Measurements from ENCODE around the gene ZNF485.

Gene ZNF485

GRCh38 chr10:43653746-43654145 is 47.5 kb downstream of the ZNF485 start:
- DNase-seq (ENCODE audit: insufficient read length, low spot score): no peak
- FAIRE-seq: no peak
- TF ChIP-seq SPI1 (IDR thresholded peaks at IDR 0.05; ENCODE audit: low read depth, low read length): no peak
- no peak for TF ChIP-seq TAF1 (IDR thresholded peaks at IDR 0.05; ENCODE audit: low read depth, low read length)
- no peak for TF ChIP-seq POLR2AphosphoS5 (IDR thresholded peaks at IDR 0.05; ENCODE audit: low read depth, low read length)
- no peak for TF ChIP-seq POU2F2 (IDR thresholded peaks at IDR 0.05; ENCODE audit: low read depth, low read length)
- TF ChIP-seq POLR2A (IDR thresholded peaks at IDR 0.05; ENCODE audit: low read depth, low read length): no peak
- TF ChIP-seq PAX5 (IDR thresholded peaks at IDR 0.05; ENCODE audit: insufficient read depth, low read length, severe bottlenecking): no peak

- FAIRE-seq: no peak
Observed at GRCh38 chr10:43655311-43655710, 49.1 kb downstream of the ZNF485 start.

GRCh38 chr10:43658227-43658626 is 52.0 kb downstream of the ZNF485 start:
- no peak for DNase-seq (ENCODE audit: insufficient read length, low spot score)
- no peak for FAIRE-seq
- TF ChIP-seq SPI1 (IDR thresholded peaks at IDR 0.05; ENCODE audit: low read depth, low read length): no peak
- no peak for TF ChIP-seq PAX5 (IDR thresholded peaks at IDR 0.05; ENCODE audit: insufficient read depth, low read length, severe bottlenecking)
- TF ChIP-seq POLR2A (IDR thresholded peaks at IDR 0.05; ENCODE audit: low read depth, low read length): no peak
- no peak for TF ChIP-seq POU2F2 (IDR thresholded peaks at IDR 0.05; ENCODE audit: low read depth, low read length)
- no peak for TF ChIP-seq TAF1 (IDR thresholded peaks at IDR 0.05; ENCODE audit: low read depth, low read length)
- no peak for TF ChIP-seq POLR2AphosphoS5 (IDR thresholded peaks at IDR 0.05; ENCODE audit: low read depth, low read length)

More at GRCh38 chr10:43655311-43655710, 49.1 kb downstream of the ZNF485 start:
- no peak for TF ChIP-seq PAX5 (IDR thresholded peaks at IDR 0.05; ENCODE audit: insufficient read depth, low read length, severe bottlenecking)
- no peak for TF ChIP-seq TAF1 (IDR thresholded peaks at IDR 0.05; ENCODE audit: low read depth, low read length)
- no peak for TF ChIP-seq POLR2A (IDR thresholded peaks at IDR 0.05; ENCODE audit: low read depth, low read length)
- no peak for TF ChIP-seq POU2F2 (IDR thresholded peaks at IDR 0.05; ENCODE audit: low read depth, low read length)
- TF ChIP-seq SPI1 (IDR thresholded peaks at IDR 0.05; ENCODE audit: low read depth, low read length): no peak
- no peak for TF ChIP-seq POLR2AphosphoS5 (IDR thresholded peaks at IDR 0.05; ENCODE audit: low read depth, low read length)
- no peak for DNase-seq (ENCODE audit: insufficient read length, low spot score)

- TF ChIP-seq SPI1 (IDR thresholded peaks at IDR 0.05; ENCODE audit: low read depth, low read length) (no peak), TAF1 (IDR thresholded peaks at IDR 0.05; ENCODE audit: low read depth, low read length) (no peak), POU2F2 (IDR thresholded peaks at IDR 0.05; ENCODE audit: low read depth, low read length) (no peak), POLR2A (IDR thresholded peaks at IDR 0.05; ENCODE audit: low read depth, low read length) (no peak), PAX5 (IDR thresholded peaks at IDR 0.05; ENCODE audit: insufficient read depth, low read length, severe bottlenecking) (no peak), POLR2AphosphoS5 (IDR thresholded peaks at IDR 0.05; ENCODE audit: low read depth, low read length) (no peak)
- DNase-seq (ENCODE audit: insufficient read length, low spot score) (no peak), FAIRE-seq (no peak)
Observed at GRCh38 chr10:43665054-43665453, 58.8 kb downstream of the ZNF485 start.

DNA sequence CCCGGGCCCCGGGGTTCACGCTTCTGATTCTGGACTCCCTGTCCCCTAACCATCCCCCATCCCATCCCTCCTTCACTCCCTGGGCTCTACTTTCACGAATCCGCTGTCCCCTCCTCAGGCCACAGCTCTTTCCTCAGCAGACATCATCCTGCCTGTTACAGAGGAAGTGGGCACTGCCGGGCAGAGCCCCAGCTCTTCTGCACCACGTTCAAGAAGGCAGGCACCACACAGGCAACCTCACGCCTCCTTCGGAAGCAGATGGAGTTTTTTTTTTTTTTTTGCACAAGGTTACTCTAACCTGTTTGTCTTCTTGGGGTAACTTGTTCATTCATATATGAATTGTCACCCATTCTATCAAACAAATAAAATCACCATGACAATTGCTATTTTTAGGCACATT is 60.3 kb downstream of the ZNF485 start:
- FAIRE-seq: no peak
- TF ChIP-seq POLR2A (IDR thresholded peaks at IDR 0.05; ENCODE audit: low read depth, low read length): no peak

DNA sequence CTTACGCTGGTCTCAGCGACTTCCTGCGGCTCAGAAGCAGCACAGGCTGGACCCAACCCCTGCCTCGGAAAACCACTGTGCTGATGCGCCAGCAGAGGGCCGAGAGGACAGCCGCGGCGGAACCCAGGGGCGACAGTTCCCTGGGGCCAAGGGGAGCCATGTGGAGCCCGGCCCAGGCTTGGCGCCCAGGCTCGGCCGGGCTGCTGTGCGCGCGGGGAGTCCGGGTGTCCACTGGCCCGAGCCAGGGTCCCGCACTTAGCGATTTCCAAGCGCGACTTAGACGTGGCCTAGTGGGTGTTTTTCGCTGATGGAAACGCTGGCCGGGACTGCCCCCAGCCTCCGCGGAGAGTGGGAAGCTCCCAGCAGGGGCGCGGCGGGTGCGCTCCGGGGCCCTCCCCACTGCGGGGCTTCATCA is 61.1 kb downstream of the ZNF485 start:
- no peak for FAIRE-seq
- DNase-seq (ENCODE audit: insufficient read length, low spot score): no peak
- no peak for TF ChIP-seq POU2F2 (IDR thresholded peaks at IDR 0.05; ENCODE audit: low read depth, low read length)
- no peak for TF ChIP-seq TAF1 (IDR thresholded peaks at IDR 0.05; ENCODE audit: low read depth, low read length)
- no peak for TF ChIP-seq POLR2AphosphoS5 (IDR thresholded peaks at IDR 0.05; ENCODE audit: low read depth, low read length)
- TF ChIP-seq POLR2A (IDR thresholded peaks at IDR 0.05; ENCODE audit: low read depth, low read length): no peak
- TF ChIP-seq PAX5 (IDR thresholded peaks at IDR 0.05; ENCODE audit: insufficient read depth, low read length, severe bottlenecking): no peak
- TF ChIP-seq SPI1 (IDR thresholded peaks at IDR 0.05; ENCODE audit: low read depth, low read length): no peak

More for the DNA sequence above, 60.3 kb downstream of the ZNF485 start:
- DNase-seq (ENCODE audit: insufficient read length, low spot score): no peak
